Endometrium (tissue), 2 donors: Measurements from ENCODE around the gene PCDHB7.
"Not testable (repeated sequence)": the region's sequence is repeated elsewhere in the genome, so short reads cannot be mapped to it uniquely, and the experiment has no call there.

Source experiments
- FAIRE-seq: peaks from 2 replicates; lab custom pipeline; 2012; peaks lifted over from hg19 to GRCh38; lab: Jason Lieb, UNC
- donor health status: control.
- donor health status: control.

Gene PCDHB7

DNA sequence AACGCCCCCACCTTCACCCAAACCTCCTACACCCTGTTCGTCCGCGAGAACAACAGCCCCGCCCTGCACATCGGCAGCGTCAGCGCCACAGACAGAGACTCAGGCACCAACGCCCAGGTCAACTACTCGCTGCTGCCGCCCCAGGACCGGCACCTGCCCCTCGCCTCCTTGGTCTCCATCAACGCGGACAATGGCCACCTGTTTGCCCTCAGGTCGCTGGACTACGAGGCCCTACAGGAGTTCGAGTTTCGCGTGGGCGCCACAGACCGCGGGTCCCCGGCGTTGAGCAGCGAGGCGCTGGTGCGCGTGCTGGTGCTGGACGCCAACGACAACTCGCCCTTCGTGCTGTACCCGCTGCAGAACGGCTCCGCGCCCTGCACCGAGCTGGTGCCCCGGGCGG, 52.4 kb downstream of the PCDHB7 start:
- not testable (repeated sequence) for FAIRE-seq

- not testable (repeated sequence) for FAIRE-seq
Measured at GRCh38 chr5:141225421-141225820, 53.0 kb downstream of the PCDHB7 start.
